GM19467 (cell line): ENCODE results near the gene CAST.

ENCODE experiments used
- ATAC-seq: cut with Tn5 transposase; IDR thresholded peaks from one replicate; pipeline ENCODE4 v1.9.1; 2021; ENCODE audit warnings: mild to moderate bottlenecking, moderate library complexity; ENCODE audit not compliant: unreplicated experiment

CAST gene

GRCh38 chr5:96671441-96671840 lies 9.3 kb downstream of the CAST start:
- ATAC-seq: no peak

DNA sequence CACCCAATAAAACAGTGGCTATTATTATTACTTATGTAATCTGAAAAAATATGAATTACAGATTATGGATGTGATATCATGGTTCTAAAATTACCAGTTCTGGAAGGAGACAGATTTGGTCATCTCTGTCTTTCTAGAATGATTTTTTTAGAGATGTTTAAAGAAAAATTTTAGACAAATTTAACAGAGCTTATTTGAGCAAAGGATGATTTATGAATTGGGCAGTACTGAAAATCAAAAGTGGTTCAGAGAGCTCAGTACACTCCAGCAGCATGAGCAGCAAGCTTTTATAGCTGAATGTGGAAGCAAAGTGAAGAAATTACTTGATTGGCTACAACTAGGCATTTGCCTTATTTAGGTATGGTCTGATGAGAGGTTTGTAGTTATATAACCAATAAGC lies 11.0 kb downstream of the CAST start:
- no peak for ATAC-seq

DNA sequence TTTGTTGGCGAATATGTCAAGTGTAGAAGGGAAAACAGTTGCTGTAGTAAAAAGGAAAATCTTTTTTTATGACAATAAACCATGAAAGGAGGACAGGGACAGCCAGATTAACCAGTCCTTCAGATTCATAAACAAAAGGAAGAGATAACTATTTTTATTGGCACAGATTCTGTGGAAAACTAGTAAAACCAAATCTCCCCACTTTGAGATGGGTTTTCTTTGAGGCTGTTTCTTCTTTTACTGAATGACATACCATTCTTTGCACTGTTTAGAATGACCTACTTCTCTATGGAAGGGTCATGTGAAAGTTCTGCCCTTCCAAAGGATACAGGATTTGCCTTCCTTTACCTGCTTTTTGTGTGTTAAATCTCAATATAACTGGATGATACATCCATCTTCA lies 13.7 kb downstream of the CAST start:
- ATAC-seq: no peak

- no peak for ATAC-seq
Measured at GRCh38 chr5:96677496-96677895, 15.3 kb downstream of the CAST start.

DNA sequence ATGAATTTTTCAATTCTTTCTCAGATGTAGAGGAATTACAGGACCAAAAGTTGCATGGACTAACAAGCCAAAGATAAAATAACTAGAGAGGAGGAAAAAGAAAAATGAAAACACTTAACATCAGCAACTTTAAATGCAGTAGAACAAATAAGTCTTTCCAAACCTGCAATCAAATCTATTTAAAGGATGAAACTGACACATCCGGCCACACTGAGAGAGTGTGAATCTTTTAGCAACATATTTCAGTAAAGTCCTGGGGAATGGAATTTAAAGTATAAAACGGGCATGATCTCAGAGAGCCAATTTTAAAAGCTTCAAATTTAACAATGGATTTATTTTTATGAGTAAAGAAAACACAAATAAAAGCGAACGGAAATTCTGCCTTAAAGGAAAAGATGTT lies 17.1 kb downstream of the CAST start:
- ATAC-seq: no peak

DNA sequence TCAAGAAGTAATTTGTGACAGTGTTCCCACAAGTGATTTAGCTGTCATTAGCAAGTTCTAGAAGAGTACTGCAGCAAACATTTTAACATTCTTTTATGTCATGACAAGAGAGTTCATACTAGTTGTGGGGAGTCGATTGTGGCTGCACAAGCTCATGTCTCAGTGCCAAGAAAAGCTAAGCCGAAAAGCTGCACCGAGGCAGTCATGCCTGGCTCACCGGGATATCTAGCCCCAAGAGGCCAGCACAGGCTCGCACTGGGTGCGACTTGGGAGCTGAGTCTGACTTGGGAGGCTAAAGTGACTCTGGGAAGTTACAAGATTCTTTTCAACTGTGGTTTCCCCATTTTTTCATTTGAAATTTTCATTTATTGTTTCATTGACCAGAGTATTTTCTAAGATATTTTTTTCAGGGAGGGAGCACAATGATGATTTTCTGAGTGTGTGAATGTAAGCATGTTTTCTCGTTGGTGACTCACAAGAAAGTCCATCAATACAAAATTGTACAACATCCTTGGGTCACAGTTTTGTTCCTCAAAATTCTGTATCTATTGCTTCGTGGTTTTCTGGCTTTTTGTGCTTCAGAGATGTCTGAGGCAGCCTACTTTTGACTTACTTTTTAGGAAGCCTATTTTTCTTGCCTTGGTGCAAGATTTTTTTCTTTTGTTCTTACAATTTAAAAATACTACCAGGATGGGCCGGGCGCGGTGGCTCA lies 18.7 kb downstream of the CAST start:
- ATAC-seq: no peak

- no peak for ATAC-seq
Measured at GRCh38 chr5:96683392-96683791, 21.2 kb downstream of the CAST start.

- no peak for ATAC-seq
Measured at GRCh38 chr5:96683810-96684209, 21.6 kb downstream of the CAST start.

- no peak for ATAC-seq
Measured at GRCh38 chr5:96687080-96687479, 24.9 kb downstream of the CAST start.

DNA sequence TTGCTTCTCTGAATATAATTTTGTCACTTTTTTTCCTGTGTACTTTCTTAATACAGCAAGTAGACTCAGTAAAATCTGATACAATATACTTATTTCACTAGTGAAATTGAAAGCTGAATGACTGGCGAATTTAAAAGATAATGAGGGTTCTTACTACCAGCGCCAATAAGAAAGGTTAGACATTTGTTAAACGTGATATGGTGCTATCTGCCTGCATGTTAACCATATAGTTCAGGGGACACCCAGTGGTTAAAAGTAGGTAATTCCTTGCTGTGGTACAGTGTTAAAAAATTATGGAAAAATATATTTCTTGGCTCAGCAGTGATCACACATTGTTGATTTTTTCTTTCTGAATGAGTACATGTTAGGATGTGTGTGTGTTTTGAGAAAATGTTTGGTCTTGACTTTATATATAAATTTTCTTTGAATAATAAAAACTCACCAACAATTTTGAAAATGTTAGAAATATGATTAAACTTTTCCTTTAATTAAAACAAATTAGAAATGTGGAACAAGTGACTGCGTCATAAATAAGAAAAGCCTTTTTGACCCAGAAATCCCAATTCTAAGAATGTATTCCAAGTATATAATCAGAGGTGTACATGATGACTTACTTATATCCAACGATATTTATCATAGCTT lies 25.8 kb downstream of the CAST start:
- peak; percentile 87 for ATAC-seq

GRCh38 chr5:96690861-96691260 lies 28.7 kb downstream of the CAST start:
- no peak for ATAC-seq

- ATAC-seq: no peak
Measured at GRCh38 chr5:96691503-96692303, 29.5 kb downstream of the CAST start.

GRCh38 chr5:96692441-96692840 lies 30.3 kb downstream of the CAST start:
- ATAC-seq: no peak

DNA sequence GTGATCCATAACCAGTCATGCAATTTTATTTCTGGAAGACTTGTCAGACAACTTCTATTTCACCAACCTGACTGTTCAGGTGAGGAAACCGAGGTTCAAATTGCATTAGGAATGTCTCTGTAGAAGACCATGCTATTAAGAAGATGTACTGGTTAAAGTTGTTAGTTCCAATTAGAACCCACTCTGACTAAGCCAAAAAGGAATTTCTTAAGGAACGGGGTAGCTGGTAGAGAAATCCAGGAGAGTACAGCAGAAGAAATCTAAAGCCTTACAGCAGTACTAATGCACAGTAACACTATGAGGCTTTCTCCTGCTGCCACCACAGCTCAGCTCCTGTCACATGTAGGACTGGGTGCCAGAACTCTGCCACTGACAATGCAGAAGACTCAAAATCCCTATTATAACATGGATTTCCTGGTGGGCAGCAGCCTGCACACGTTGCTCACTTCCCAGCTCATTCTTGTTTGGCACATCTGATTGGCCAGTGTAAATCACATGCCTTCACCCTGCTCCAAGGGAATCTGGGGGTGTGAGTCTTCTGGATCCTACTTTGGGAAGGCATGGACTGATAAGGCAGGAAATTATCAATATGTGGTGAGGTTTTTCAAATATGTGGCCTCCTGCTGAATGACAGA lies 37.1 kb downstream of the CAST start:
- no peak for ATAC-seq

- ATAC-seq: peak; percentile 49
Measured at GRCh38 chr5:96702503-96703383, 40.6 kb downstream of the CAST start.

DNA sequence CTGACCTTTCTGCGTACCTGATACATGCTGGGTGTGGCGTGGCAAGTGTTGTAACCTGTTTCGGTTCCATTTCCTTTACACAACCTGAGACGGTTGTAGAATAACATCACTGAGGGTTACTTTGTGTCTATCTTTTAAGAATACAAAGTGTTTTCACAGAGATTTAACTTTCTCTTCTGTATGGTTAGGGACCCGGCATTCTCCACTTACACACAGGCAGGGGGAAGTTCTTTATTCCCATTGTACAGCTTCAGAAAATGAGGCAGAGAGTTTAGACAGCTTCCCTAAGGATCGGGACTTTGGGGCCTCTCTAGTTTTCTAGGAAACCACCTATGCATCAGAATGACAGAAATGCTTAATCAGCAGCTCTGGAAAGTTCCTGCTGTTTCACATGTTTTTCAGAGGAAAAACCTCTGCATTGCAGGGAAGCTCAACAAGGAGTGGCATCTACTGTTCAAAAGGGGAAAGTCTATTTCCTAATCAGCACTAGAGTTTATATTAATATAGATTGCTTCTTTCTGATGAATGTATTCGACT lies 41.3 kb downstream of the CAST start:
- peak; percentile 72 for ATAC-seq

- no peak for ATAC-seq
Measured at GRCh38 chr5:96703995-96704394, 41.8 kb downstream of the CAST start.

GRCh38 chr5:96706433-96707111 lies 44.4 kb downstream of the CAST start:
- ATAC-seq: no peak

DNA sequence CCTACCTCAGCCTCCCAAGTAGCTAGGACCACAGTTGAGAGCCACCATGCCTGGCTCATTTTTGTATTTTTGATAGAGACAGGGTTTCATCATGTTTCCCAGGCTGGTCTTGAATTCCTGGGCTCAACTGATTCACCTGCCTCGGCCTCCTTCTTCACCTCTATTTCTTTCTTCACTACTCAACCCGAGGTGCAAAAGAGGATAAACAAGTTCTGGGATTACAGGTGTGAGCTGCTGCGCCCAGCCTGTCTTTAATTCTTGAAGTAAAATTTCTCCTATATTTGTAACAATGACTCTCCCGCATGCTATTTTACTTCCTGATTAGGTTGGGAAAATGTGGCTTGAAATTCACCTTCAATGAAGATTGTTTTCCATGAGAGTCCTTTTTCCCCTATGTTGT lies 46.4 kb downstream of the CAST start:
- ATAC-seq: no peak
